Fibroblast of lung (primary cell): Measurements from ENCODE around the gene NATD1.
"Not testable (repeated sequence)": the region's sequence is repeated elsewhere in the genome, so short reads cannot be mapped to it uniquely, and the experiment has no call there.

Experiments used
- EZH2 ChIP-seq: IDR thresholded peaks from 2 replicates; pipeline ENCODE4 v1.5.1; 2012; ENCODE audit warnings: low read length, control low read depth, mild to moderate bottlenecking; ENCODE audit errors: missing control alignments
- TF ChIP-seq, protein P1 (sequence below), 2 donors: IDR thresholded peaks in 1 of 2; conservative IDR thresholded peaks in 1 of 2; 1 replicate in 1 of 2; 2 replicates in 1 of 2; pipeline ENCODE4 v1.5.1; 2011 to 2012; ENCODE audit warnings: low read length in 2 of 2, control low read depth in 1 of 2, inconsistent platforms in 1 of 2, low read depth in 1 of 2, mild to moderate bottlenecking in 1 of 2

DNA sequence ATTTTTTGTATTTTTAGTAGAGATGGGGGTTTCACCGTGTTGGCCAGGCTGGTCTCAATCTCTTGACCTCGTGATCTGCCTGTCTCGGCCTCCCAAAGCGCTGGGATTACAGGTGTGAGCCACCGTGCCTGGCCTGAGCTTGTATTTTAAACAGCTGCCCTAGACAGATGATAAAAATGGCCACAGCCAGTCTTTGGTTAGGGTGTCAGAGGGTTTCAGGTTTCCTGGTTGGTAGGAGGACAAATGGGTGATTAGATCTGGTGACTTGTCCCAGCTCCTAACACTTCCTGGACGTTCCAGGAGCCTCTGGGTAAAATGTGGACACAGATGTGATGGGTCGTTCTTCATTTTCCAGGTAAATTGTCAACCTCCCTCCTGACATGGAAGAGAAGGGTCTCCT lies 60.8 kb downstream of the NATD1 start:
- not testable (repeated sequence) for TF ChIP-seq EZH2
- TF ChIP-seq, protein P1, sequence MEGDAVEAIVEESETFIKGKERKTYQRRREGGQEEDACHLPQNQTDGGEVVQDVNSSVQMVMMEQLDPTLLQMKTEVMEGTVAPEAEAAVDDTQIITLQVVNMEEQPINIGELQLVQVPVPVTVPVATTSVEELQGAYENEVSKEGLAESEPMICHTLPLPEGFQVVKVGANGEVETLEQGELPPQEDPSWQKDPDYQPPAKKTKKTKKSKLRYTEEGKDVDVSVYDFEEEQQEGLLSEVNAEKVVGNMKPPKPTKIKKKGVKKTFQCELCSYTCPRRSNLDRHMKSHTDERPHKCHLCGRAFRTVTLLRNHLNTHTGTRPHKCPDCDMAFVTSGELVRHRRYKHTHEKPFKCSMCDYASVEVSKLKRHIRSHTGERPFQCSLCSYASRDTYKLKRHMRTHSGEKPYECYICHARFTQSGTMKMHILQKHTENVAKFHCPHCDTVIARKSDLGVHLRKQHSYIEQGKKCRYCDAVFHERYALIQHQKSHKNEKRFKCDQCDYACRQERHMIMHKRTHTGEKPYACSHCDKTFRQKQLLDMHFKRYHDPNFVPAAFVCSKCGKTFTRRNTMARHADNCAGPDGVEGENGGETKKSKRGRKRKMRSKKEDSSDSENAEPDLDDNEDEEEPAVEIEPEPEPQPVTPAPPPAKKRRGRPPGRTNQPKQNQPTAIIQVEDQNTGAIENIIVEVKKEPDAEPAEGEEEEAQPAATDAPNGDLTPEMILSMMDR (conservative IDR thresholded peaks at IDR 0.05 in 1 of 2, IDR thresholded peaks at IDR 0.05 in 1 of 2; ENCODE audit: low read depth in 1 of 2, low read length in 2 of 2), result not testable (repeated sequence)
